ENCODE data around the gene CERS5. TPM values are rescaled to one million over a fixed set of nuclear protein-coding genes. Genes with fewer than 3 reads are reported as not detected.
A peak's percentile ranks its signal among the peaks of the same experiment; 100 is the strongest.

Gene CERS5
- polyA plus RNA-seq, 1 donor (not counting 4 experiments of a cell fraction or from before 2014, with no cell fraction given), result 72.3 TPM

DNA sequence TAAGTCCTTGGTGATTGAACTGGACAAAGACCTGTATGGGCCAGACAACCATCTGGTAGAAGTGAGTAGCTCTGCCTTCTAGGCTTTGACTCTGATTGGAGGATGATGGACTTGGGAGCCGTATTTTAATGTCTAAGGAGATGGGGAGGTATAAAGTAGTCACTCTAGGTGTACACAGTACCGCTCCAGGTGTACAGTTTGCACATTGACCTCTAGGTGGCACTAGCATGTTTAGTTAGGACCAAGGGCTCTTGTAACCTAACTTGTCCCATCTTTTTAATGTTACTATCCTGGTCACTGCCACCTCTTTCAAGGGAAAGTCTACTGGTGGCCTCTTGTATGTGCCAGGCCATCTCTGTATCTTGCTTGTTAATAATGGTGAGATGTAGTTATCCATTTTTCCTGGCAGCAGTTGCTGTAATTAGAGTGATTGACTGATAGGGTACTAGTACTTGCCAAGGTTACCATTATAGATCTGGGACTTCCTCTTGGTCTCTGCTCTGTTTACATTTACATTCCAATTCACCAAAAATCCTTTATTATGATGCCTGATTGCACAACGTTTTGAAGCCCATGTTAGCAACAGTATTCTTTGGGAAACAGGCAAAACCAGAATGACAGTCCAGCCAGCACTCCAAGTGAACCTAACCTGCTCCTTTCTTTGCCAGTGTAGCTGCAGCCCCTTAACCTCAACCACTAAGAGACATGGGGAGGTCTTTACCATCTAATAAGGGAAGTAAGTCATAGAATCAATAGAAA, 78.4 kb downstream of the CERS5 start:
- Histone ChIP-seq H3K9ac (ENCODE audit: control insufficient read depth, extremely low read depth, insufficient read depth, low read length) (peak overlapping the region; percentile 63), H3K4me2 (ENCODE audit: control insufficient read depth, extremely low read depth, insufficient read depth, low read depth, low read length) (peak overlapping the region; percentile 90), H3K9me1 (ENCODE audit: control insufficient read depth, extremely low read depth, insufficient read depth, low read length) (no peaks in the 10 kb centered on the region), H3K4me3 (ENCODE audit: control insufficient read depth in 2 of 3, extremely low read depth in 1 of 3, insufficient read depth in 2 of 3, low read depth in 1 of 3, low read length in 3 of 3) (peak overlapping the region in 2 of 3 experiments; percentile 45 to 63), H3K27ac (ENCODE audit: control insufficient read depth, insufficient read depth, low read length) (peak overlapping the region; percentile 90), H3K4me1 (ENCODE audit: control insufficient read depth, extremely low read depth, insufficient read depth, low read length) (peaks cover 31% of the 10 kb centered on the region), H4K20me1 (ENCODE audit: control insufficient read depth, extremely low read depth, insufficient read depth, low read length) (no peaks in the 10 kb centered on the region), H3K36me3 (ENCODE audit: control insufficient read depth in 2 of 2, extremely low read depth in 1 of 2, insufficient read depth in 2 of 2, low read length in 2 of 2) (peaks cover 19 to 46% of the 10 kb centered on the region in 2 experiments), H3K27me3 (ENCODE audit: control insufficient read depth, extremely low read depth, insufficient read depth, low read length) (no peaks in the 10 kb centered on the region), H3K79me2 (ENCODE audit: control insufficient read depth, insufficient read depth, low read length) (peaks cover 13% of the 10 kb centered on the region), H2AFZ (ENCODE audit: control insufficient read depth, low read length) (no peak overlapping the region), H3K9me3 (ENCODE audit: control insufficient read depth, low read depth, low read length) (no peaks in the 10 kb centered on the region)
- DNase-seq (ENCODE audit: low read depth, low spot score) (peak; percentile 61), FAIRE-seq (peak; percentile 55)
- TF ChIP-seq EZH2 (IDR thresholded peaks at IDR 0.05; ENCODE audit: low read length) (no peak), CTCF (optimal IDR thresholded peaks at IDR 0.05 in 1 of 3, IDR thresholded peaks at IDR 0.05 in 1 of 3, conservative IDR thresholded peaks at IDR 0.05 in 1 of 3; ENCODE audit: extremely low read depth in 1 of 3, insufficient read depth in 2 of 3, low read length in 3 of 3) (peak; percentile 87 to 88 (median 87))
- dilution Hi-C loops (cut with MboI; ENCODE audit: extremely low pct_ligation_motif_present, low sequenced_read_pairs), result no loop called here

- H3K79me2 ChIP-seq (ENCODE audit: control insufficient read depth, insufficient read depth, low read length), result peaks cover 13% of the 10 kb centered on the region
- no peak for DNase-seq (ENCODE audit: low read depth, low spot score)
- H3K4me2 ChIP-seq (ENCODE audit: control insufficient read depth, extremely low read depth, insufficient read depth, low read depth, low read length), result peak overlapping the region; percentile 90
- H3K27ac ChIP-seq (ENCODE audit: control insufficient read depth, insufficient read depth, low read length), result peak overlapping the region; percentile 90
- no peaks in the 10 kb centered on the region for H4K20me1 ChIP-seq (ENCODE audit: control insufficient read depth, extremely low read depth, insufficient read depth, low read length)
- H3K9ac ChIP-seq (ENCODE audit: control insufficient read depth, extremely low read depth, insufficient read depth, low read length), result peak overlapping the region; percentile 63
- no peak for TF ChIP-seq EZH2 (IDR thresholded peaks at IDR 0.05; ENCODE audit: low read length)
- no peak overlapping the region for H2AFZ ChIP-seq (ENCODE audit: control insufficient read depth, low read length)
- peak overlapping the region in 2 of 3 experiments; percentile 45 to 63 for H3K4me3 ChIP-seq (ENCODE audit: control insufficient read depth in 2 of 3, extremely low read depth in 1 of 3, insufficient read depth in 2 of 3, low read depth in 1 of 3, low read length in 3 of 3)
- H3K36me3 ChIP-seq (ENCODE audit: control insufficient read depth in 2 of 2, extremely low read depth in 1 of 2, insufficient read depth in 2 of 2, low read length in 2 of 2), result peaks cover 16 to 39% of the 10 kb centered on the region in 2 experiments
- peak; percentile 36 for FAIRE-seq
- H3K9me3 ChIP-seq (ENCODE audit: control insufficient read depth, low read depth, low read length), result no peaks in the 10 kb centered on the region
- no peaks in the 10 kb centered on the region for H3K27me3 ChIP-seq (ENCODE audit: control insufficient read depth, extremely low read depth, insufficient read depth, low read length)
- dilution Hi-C loops (cut with MboI; ENCODE audit: extremely low pct_ligation_motif_present, low sequenced_read_pairs), result no loop called here
- H3K4me1 ChIP-seq (ENCODE audit: control insufficient read depth, extremely low read depth, insufficient read depth, low read length), result peaks cover 31% of the 10 kb centered on the region
- no peaks in the 10 kb centered on the region for H3K9me1 ChIP-seq (ENCODE audit: control insufficient read depth, extremely low read depth, insufficient read depth, low read length)
Measured at GRCh38 chr12:50087995-50088394, 79.2 kb downstream of the CERS5 start.

Data from keratinocyte (primary cell).